Esophagus squamous epithelium (tissue), 4 donors: ENCODE measurements around the gene NKAIN4.

Experiments used
- POLR2A ChIP-seq, 4 donors: fragments of 450-650 bp; IDR thresholded peaks; one replicate each; pipeline ENCODE4 v1.6.1; 2017; ENCODE audit warnings: antibody characterized with exemption in 4 of 4, mild to moderate bottlenecking in 4 of 4, moderate library complexity in 3 of 4
- TF ChIP-seq, protein P1 (sequence below), 6 experiments: fragments of 450-650 bp in 4 of 6; fragments of 200-600 bp in 2 of 6; sonication (generic) in 2 of 6; IDR thresholded peaks; one replicate each; pipeline ENCODE4 v1.5.1; 2016 to 2019; ENCODE audit warnings: antibody characterized with exemption in 6 of 6, mild to moderate bottlenecking in 4 of 6, moderate library complexity in 4 of 6

DNA sequence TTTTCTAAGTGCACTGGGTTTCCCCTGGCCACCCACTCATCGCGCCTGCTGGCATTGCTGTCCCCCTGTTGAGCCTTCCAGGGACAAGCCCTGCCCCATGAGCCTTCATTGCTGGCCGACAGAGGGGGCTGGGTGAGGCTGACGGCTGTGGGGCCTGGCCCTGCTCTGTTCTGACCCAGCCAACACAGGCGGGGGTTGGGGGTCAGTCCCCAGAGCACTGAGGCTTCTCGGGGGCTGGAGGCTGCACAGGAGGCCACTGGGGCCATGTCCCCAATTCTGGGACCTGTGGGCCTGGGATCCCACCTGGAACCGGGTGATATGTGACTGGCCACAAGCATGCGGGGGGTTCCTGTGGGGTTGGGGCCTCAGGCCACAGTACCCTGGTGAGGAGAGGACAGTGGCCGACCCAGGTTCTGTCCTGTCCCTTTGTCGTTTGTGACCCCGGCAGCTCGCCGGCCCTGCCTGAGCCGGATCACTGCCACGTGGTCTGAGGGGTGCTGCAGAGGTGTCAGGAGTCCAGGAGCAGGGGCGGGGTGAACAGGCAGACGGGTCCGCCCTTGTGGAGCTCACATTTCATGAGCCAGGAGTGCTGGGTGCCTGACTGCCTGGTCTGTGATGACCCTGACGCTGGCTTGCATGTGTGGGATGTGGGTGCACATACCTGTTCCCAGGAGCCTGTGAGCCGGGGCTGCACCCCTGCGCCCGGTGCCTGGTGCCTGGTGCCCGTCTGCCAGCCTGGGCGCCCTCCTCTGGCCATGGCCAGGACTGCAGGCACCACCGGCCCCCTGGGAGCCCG is 36.6 kb upstream of the NKAIN4 start:
- TF ChIP-seq, protein P1, sequence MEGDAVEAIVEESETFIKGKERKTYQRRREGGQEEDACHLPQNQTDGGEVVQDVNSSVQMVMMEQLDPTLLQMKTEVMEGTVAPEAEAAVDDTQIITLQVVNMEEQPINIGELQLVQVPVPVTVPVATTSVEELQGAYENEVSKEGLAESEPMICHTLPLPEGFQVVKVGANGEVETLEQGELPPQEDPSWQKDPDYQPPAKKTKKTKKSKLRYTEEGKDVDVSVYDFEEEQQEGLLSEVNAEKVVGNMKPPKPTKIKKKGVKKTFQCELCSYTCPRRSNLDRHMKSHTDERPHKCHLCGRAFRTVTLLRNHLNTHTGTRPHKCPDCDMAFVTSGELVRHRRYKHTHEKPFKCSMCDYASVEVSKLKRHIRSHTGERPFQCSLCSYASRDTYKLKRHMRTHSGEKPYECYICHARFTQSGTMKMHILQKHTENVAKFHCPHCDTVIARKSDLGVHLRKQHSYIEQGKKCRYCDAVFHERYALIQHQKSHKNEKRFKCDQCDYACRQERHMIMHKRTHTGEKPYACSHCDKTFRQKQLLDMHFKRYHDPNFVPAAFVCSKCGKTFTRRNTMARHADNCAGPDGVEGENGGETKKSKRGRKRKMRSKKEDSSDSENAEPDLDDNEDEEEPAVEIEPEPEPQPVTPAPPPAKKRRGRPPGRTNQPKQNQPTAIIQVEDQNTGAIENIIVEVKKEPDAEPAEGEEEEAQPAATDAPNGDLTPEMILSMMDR (IDR thresholded peaks at IDR 0.05) = peak; percentile 17 to 89 (median 72)
- TF ChIP-seq POLR2A (IDR thresholded peaks at IDR 0.05) = no peak
